CD14-positive monocyte (primary cell): ENCODE results near the gene NBAS. TPM values are rescaled to one million over a fixed set of nuclear protein-coding genes. Genes with fewer than 3 reads are reported as not detected.

Experiments used
- DNase-seq, 3 donors: peaks; one replicate each; pipeline ENCODE4 v3.0.0-alpha.2; 2011 to 2022
- H2AFZ ChIP-seq: 2 replicates; pipeline ENCODE4 v1.6.0; 2012; ENCODE audit warnings: mild to moderate bottlenecking, low read depth, low read length, inconsistent platforms; ENCODE audit not compliant: insufficient read depth, poor library complexity, severe bottlenecking
- H3K27ac ChIP-seq, 2 donors: 1 replicate in 1 of 2; 2 replicates in 1 of 2; pipeline ENCODE4 v1.5.1; 2012 to 2013; ENCODE audit warnings: low read length in 2 of 2, control low read depth in 1 of 2, inconsistent platforms in 1 of 2, low read depth in 1 of 2, mild to moderate bottlenecking in 1 of 2
- H3K27me3 ChIP-seq, 2 donors: one replicate each; pipeline versions ENCODE4 v1.6.0 to v1.6.1; 2011 to 2013; ENCODE audit warnings: low read length in 2 of 2; ENCODE audit not compliant: control insufficient read depth in 2 of 2, insufficient read depth in 2 of 2
- H3K36me3 ChIP-seq, 2 donors: replicated peaks in 1 of 2; 1 replicate in 1 of 2; 2 replicates in 1 of 2; pipeline versions ENCODE4 v1.5.1 to v1.6.1; 2012 to 2013; ENCODE audit warnings: low read length in 2 of 2, control low read depth in 1 of 2, inconsistent platforms in 1 of 2, mild to moderate bottlenecking in 1 of 2; ENCODE audit not compliant: insufficient read depth in 2 of 2, control insufficient read depth in 1 of 2
- H3K4me1 ChIP-seq, 2 donors: 1 replicate in 1 of 2; 2 replicates in 1 of 2; pipeline versions ENCODE4 v1.5.1 to v1.6.1; 2012 to 2013; ENCODE audit warnings: low read length in 2 of 2, control low read depth in 1 of 2, inconsistent platforms in 1 of 2, mild to moderate bottlenecking in 1 of 2, moderate library complexity in 1 of 2; ENCODE audit not compliant: insufficient read depth in 2 of 2, control insufficient read depth in 1 of 2
- H3K4me2 ChIP-seq: replicated peaks from 2 replicates; pipeline ENCODE3; 2012; ENCODE audit warnings: low read length, moderate library complexity, mild to moderate bottlenecking; ENCODE audit not compliant: poor library complexity, severe bottlenecking; ENCODE audit errors: extremely low read depth
- H3K4me3 ChIP-seq, 3 experiments: fragments of 200-600 bp in 1 of 3; sonication (generic) in 1 of 3; replicated peaks in 1 of 3; 1 replicate in 2 of 3; 2 replicates in 1 of 3; pipeline ENCODE4 v1.5.1; 2011 to 2013; ENCODE audit warnings: low read length in 3 of 3, mild to moderate bottlenecking in 3 of 3, control low read depth in 2 of 3, low read depth in 2 of 3, inconsistent platforms in 1 of 3, moderate library complexity in 1 of 3
- H3K79me2 ChIP-seq: 2 replicates; pipeline ENCODE4 v1.6.0; 2012; ENCODE audit warnings: mild to moderate bottlenecking, control low read depth, inconsistent platforms, low read length, moderate library complexity; ENCODE audit not compliant: insufficient read depth
- H3K9ac ChIP-seq: 2 replicates; pipeline ENCODE4 v1.6.0; 2017; ENCODE audit warnings: low read length, mild to moderate bottlenecking; ENCODE audit not compliant: insufficient read depth, poor library complexity, severe bottlenecking
- H3K9me3 ChIP-seq, 2 donors: replicated peaks in 1 of 2; 1 replicate in 1 of 2; 2 replicates in 1 of 2; pipeline versions ENCODE4 v1.5.1 to v1.6.1; 2012 to 2013; ENCODE audit warnings: low read length in 2 of 2, control low read depth in 1 of 2; ENCODE audit not compliant: control insufficient read depth in 1 of 2, insufficient read depth in 1 of 2
- H4K20me1 ChIP-seq: 2 replicates; pipeline ENCODE4 v1.6.0; 2012; ENCODE audit warnings: mild to moderate bottlenecking, low read length, control low read depth, moderate library complexity; ENCODE audit not compliant: insufficient read depth
- H3K27ac Mint-ChIP-seq, 7 donors: one replicate each; pipeline ENCODE4 v1.8.0; 2020; ENCODE audit warnings: mild to moderate bottlenecking in 7 of 7, mixed read lengths in 7 of 7, moderate library complexity in 6 of 7, inconsistent platforms in 2 of 7
- H3K27me3 Mint-ChIP-seq, 3 donors: one replicate each; pipeline ENCODE4 v1.8.0; 2021 to 2022; ENCODE audit warnings: low read depth in 3 of 3, mild to moderate bottlenecking in 3 of 3, mixed read lengths in 3 of 3, moderate library complexity in 3 of 3, inconsistent platforms in 1 of 3
- H3K36me3 Mint-ChIP-seq, 2 donors: one replicate each; pipeline ENCODE4 v1.8.0; 2020; ENCODE audit warnings: mixed read lengths in 2 of 2, inconsistent platforms in 1 of 2, mild to moderate bottlenecking in 1 of 2
- H3K4me1 Mint-ChIP-seq: one replicate; pipeline ENCODE4 v1.8.0; 2020; ENCODE audit warnings: mild to moderate bottlenecking, mixed read lengths
- H3K4me3 Mint-ChIP-seq, 2 donors: one replicate each; pipeline ENCODE4 v1.8.0; 2020; ENCODE audit warnings: mild to moderate bottlenecking in 2 of 2, mixed read lengths in 2 of 2, moderate library complexity in 1 of 2
- H3K9me3 Mint-ChIP-seq, 7 donors: one replicate each; pipeline ENCODE4 v1.8.0; 2020 to 2022; ENCODE audit warnings: mixed read lengths in 7 of 7, mild to moderate bottlenecking in 6 of 7, moderate library complexity in 6 of 7, inconsistent platforms in 2 of 7
- WGBS: methylation state at CpG from one replicate; pipeline ENCODE4 v1.1.5; 2013; ENCODE audit warnings: missing lambda C conversion rate; ENCODE audit not compliant: insufficient coverage; 5-methylcytosine and 5-hydroxymethylcytosine counted together
- intact Hi-C, 2 donors: fragments of 100-400 bp; cut with micrococcal nuclease; formaldehyde crosslinking; loops; one replicate each; pipeline versions ENCODE4 v1.15.0 to v1.15.1; 2023
- polyA minus RNA-seq: library from RNA; depleted of rRNA, polyadenylated mRNA; stranded (reverse); fragments of >200 nt; gene quantifications from 2 replicates; pipeline ENCODE4 v1.2.3, GENCODE V29; 2012
- polyA plus RNA-seq, 3 donors: library from polyadenylated mRNA; depleted of rRNA in 1 of 3; unstranded in 2 of 3; stranded (reverse) in 1 of 3; fragments of 300-500 nt in 2 of 3; fragments of >200 nt in 1 of 3; fragmentation: Illumina TruSeq in 2 of 3; gene quantifications; 1 replicate in 2 of 3; 2 replicates in 1 of 3; pipeline ENCODE4 v1.2.3, GENCODE V29; 2012 to 2021
- total RNA-seq, 12 experiments: library from RNA in 1 of 12; stranded (reverse) in 1 of 12; fragments of 120-200 nt in 1 of 12; gene quantifications; one replicate each; pipeline ENCODE4 v1.2.4 and lab custom pipeline; 2013 to 2026; ENCODE audit warnings: mixed read lengths in 6 of 12, inconsistent platforms in 1 of 12
- TF ChIP-seq, protein P1 (sequence below): fragments of 200-600 bp; IDR thresholded peaks from one replicate; pipeline ENCODE4 v1.8.0; 2022; ENCODE audit warnings: antibody characterized with exemption, mild to moderate bottlenecking

The NBAS gene
- total RNA-seq (2013), result 32.5 TPM
- polyA plus RNA-seq (10 to 100 TPM in 1 of 3 donors, 1 to 10 TPM in 2; 8.9 to 10.9 (median 8.9) TPM), polyA minus RNA-seq (16.2 and 20.9 TPM in 2 replicates), total RNA-seq (lab: John Stamatoyannopoulos, UW) (21.4 to 121 (median 64.1) reads per million in 11 experiments)

DNA sequence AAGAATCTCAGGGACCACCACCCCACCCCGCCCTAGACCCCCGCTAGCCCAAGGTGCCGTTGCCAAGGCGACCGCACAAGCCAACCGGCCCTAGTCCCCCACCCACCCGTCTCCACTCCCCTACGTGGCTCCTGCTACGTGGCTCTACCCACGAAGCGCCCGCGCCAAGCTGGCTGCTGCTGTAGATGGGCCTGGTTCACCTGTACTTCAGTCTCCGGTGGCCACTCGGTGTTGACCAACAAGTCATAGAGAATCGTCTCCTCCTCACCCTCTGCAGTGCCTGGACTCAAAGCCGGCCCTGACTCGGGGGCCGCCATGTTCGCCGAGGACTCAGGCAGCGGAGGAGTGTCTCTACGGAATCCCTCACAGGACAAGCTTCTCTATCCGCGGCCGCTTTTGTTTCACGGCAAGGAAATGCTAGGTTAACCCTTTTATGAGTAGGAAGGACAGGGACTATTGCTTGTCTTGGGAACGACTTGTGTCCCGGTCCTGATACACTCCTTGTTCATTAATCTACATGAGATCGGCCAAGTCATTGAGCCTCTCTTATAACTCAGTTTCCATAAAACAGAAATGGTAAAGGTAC lies at the start of gene NBAS:
Gene NBAS (minus strand): TSS at position 347 of the 586 bp plus-strand sequence. CDS start 30 bp downstream, at position 317.
- peak within 1 kb of the TSS; percentile 70 to 94 (median 94) for H3K4me3 ChIP-seq
- Mint-ChIP-seq H3K27ac (peak within 1 kb of the TSS; percentile 87 to 97 (median 94)), H3K27me3 (peaks cover 0 to 4% (median 3%) of the 10 kb centered on the region in 3 donors), H3K9me3 (peaks cover 0 to 2% (median 0%) of the 10 kb centered on the region in 7 donors), H3K4me3 (peak within 1 kb of the TSS; percentile 99 to 100), H3K4me1 (peaks cover 23% of the 10 kb centered on the region), H3K36me3 (peaks cover 4 to 6% of the 10 kb centered on the region in 2 donors)
- H4K20me1 ChIP-seq, result no peaks in the 10 kb centered on the region
- intact Hi-C loops, result no loop called here
- peaks cover under 1 to 5% of the 10 kb centered on the region in 2 donors for H3K36me3 ChIP-seq
- peak; percentile 52 to 65 (median 64) for DNase-seq
- 2% methylated on average over 23 of the region's 30 CpGs for WGBS
- H3K9me3 ChIP-seq, result no peaks in the 10 kb centered on the region
- peak within 1 kb of the TSS; percentile 85 for H3K9ac ChIP-seq
- peaks cover 11 to 20% of the 10 kb centered on the region in 2 donors for H3K4me1 ChIP-seq
- H3K27ac ChIP-seq, result peak within 1 kb of the TSS in 1 of 2 donors; percentile 83
- peak within 1 kb of the TSS; percentile 90 for H3K4me2 ChIP-seq
- H3K27me3 ChIP-seq, result no peaks in the 10 kb centered on the region
- peaks cover 27% of the 10 kb centered on the region for H3K79me2 ChIP-seq
- TF ChIP-seq, protein P1, sequence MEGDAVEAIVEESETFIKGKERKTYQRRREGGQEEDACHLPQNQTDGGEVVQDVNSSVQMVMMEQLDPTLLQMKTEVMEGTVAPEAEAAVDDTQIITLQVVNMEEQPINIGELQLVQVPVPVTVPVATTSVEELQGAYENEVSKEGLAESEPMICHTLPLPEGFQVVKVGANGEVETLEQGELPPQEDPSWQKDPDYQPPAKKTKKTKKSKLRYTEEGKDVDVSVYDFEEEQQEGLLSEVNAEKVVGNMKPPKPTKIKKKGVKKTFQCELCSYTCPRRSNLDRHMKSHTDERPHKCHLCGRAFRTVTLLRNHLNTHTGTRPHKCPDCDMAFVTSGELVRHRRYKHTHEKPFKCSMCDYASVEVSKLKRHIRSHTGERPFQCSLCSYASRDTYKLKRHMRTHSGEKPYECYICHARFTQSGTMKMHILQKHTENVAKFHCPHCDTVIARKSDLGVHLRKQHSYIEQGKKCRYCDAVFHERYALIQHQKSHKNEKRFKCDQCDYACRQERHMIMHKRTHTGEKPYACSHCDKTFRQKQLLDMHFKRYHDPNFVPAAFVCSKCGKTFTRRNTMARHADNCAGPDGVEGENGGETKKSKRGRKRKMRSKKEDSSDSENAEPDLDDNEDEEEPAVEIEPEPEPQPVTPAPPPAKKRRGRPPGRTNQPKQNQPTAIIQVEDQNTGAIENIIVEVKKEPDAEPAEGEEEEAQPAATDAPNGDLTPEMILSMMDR, result no peak
- peak within 1 kb of the TSS; percentile 99 for H2AFZ ChIP-seq

DNA sequence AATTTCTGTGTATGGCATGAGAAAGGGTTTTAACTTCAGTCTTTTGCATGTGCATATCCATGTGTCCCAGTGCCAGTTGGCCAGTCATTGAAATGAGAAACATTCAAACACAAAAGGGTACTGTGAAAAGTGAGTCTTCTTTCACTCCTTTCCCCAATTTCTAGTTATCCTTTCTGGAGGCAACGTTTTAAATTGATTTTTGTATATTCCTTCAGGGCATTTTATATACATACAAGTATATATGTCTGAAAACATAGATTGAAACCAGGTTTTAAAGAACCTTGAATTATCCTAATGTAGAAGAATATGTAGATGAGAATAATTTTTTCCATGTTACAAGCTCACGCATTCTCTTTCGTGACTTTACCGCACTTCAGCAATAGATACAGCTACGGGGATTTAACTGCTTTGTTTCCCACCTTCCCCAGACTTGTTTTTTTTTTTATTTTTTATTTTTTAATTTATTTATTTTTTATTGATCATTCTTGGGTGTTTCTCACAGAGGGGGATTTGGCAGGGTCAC lies 49.4 kb upstream of the NBAS start:
- no peak overlapping the region for H3K9ac ChIP-seq
- no peak overlapping the region for H3K27ac ChIP-seq
- H3K4me1 ChIP-seq, result no peaks in the 10 kb centered on the region
- Mint-ChIP-seq H3K9me3 (no peaks in the 10 kb centered on the region), H3K4me3 (no peak overlapping the region), H3K4me1 (no peaks in the 10 kb centered on the region), H3K27ac (no peak overlapping the region), H3K36me3 (peaks cover 55 to 79% of the 10 kb centered on the region in 2 donors), H3K27me3 (no peaks in the 10 kb centered on the region)
- TF ChIP-seq, protein P1, result no peak
- no CpG with 5 or more reads among the region's 5 CpGs for WGBS
- no peaks in the 10 kb centered on the region for H3K27me3 ChIP-seq
- no peak for DNase-seq
- intact Hi-C loops, result no loop called here
- peaks cover 71 to 76% of the 10 kb centered on the region in 2 donors for H3K36me3 ChIP-seq
- H3K9me3 ChIP-seq, result no peaks in the 10 kb centered on the region
- no peaks in the 10 kb centered on the region for H3K79me2 ChIP-seq
- no peak overlapping the region for H3K4me2 ChIP-seq
- H3K4me3 ChIP-seq, result no peak overlapping the region
- H4K20me1 ChIP-seq, result no peaks in the 10 kb centered on the region
- no peak overlapping the region for H2AFZ ChIP-seq
